Epithelial cell of proximal tubule (primary cell): ENCODE data around the gene SLC44A1. TPM values are rescaled to one million over a fixed set of nuclear protein-coding genes. Genes with fewer than 3 reads are reported as not detected.

Experiments
- DNase-seq: peaks from one replicate; pipeline ENCODE4 v3.0.0-alpha.2; 2011; ENCODE audit warnings: low read depth
- H3K4me3 ChIP-seq: 2 replicates; pipeline ENCODE4 v1.5.1; 2011; ENCODE audit warnings: low read depth, mild to moderate bottlenecking, low read length
- CTCF ChIP-seq: conservative IDR thresholded peaks from 2 replicates; pipeline ENCODE4 v1.5.1; 2012; ENCODE audit warnings: low read depth, mild to moderate bottlenecking, low read length
- total RNA-seq: library from RNA; depleted of rRNA; stranded (reverse); fragments of >200 nt; gene quantifications from 2 replicates; pipeline ENCODE4 v1.2.3, GENCODE V29; 2015

Gene SLC44A1
- total RNA-seq, 1 donor from 2014 or later: 21.2 TPM

DNA sequence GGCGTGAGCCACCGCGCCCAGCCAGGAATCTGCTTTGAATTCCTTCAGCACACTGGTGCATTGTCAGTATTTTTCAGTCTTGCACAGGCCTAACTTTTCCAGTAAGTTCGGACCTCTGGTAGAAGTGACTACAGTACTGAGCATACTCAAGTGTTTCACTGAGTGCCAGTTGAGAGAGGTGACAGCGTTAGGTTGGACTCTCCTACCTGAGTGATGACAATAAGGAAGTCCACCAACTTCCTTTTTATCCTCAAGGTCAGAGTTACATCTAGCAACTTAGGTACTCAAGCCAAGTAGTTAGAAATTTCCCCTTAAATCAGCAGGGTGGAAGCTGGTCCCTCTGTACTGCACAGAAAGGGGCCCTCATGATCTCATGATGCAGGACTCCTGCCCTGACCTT is 177.4 kb downstream of the SLC44A1 start:
- TF ChIP-seq CTCF: no peak
- no peak overlapping the region for H3K4me3 ChIP-seq
- no peak for DNase-seq

DNA sequence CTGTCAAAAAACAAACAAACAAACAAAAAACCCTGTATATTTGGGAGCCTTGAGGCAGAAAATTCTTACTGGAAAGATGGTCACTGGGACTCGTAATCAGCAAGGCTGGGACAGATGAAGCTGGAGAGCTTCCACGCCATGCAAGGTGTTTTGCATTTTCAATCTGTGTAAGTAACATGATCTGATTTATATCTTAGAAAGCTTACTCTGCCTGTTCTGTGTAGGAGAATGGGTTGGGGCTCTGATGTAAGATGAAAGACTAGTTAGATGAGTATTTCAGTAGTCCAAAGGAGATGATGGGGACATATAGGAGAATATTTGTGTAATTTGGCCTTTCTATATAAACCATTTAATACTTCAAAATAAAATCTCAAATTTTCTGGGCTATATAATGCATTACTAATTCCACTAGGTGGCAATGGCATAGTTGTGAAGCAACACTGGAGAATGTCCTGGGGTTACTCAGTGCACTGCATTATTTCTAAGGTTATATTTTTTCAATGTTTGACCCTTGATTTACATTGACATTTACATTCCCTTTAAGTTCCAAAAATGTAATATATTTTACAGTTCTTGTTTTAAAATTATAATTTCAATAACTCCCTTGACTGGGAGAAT is 181.5 kb downstream of the SLC44A1 start:
- DNase-seq: no peak
- peak; percentile 60 for TF ChIP-seq CTCF
- no peak overlapping the region for H3K4me3 ChIP-seq

DNA sequence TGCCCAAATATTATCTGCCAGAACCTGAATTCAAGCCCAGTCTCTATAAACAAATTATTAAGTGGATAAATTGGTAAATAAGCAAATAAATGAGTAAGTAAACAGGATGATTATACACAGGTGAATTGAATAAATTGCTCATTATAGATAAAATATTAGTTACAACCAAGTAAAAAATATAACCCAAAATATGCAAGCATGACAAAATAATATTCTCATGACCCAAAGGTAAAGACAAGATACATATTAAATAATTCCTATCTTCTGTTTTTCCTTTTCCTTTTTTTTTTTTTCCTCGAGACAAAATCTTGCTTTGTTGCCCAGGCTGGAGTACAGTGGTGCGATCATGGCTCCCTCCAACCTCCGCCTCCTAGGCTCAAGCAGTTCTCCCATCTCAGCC is 182.2 kb downstream of the SLC44A1 start:
- DNase-seq: no peak
- no peak for TF ChIP-seq CTCF
- no peak overlapping the region for H3K4me3 ChIP-seq

DNA sequence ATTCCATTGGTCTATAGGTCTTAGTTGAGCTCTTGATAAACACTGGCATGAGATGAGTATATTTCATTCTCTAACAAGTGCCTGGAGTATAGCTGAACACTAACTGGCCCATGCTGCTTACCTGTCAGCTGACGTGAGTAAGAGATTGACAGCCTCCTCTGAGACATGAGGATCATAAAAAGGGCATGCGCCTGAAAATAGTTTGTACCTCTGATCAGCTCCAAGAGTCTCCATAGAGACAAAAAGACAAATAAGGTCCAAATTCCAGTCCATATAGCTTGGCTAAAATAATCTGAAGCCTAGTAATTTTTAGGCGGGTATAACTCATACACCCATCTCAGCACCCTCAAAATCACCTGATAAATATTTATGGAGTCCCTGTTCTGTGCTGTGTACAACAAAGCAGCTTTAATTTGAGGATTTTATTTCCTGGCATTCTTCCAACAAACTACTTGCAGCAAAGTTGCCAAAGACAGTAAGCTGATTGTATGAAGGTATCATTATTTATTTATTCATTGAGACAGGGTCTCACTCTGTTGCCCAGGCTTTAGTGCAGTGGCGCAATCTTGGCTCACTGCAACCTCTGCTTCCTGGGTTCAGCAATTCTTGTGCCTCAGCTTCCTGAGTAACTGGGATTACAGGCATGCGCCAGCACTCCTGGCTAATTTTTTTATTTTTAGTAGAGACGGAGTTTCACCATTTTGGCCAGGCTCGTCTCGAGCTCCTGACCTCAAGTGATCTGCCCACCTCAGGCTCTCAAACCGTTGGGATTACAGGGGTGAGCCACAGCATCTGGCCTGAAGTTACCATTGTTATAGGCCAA is 187.2 kb downstream of the SLC44A1 start:
- TF ChIP-seq CTCF: no peak
- H3K4me3 ChIP-seq: no peak overlapping the region
- no peak for DNase-seq

- TF ChIP-seq CTCF: no peak
- DNase-seq: no peak
- H3K4me3 ChIP-seq: no peak overlapping the region
These were observed 187.9 kb downstream of the SLC44A1 start for GRCh38 chr9:105432247-105432842.

- H3K4me3 ChIP-seq: no peak overlapping the region
- no peak for TF ChIP-seq CTCF
These were observed 191.0 kb downstream of the SLC44A1 start for GRCh38 chr9:105435453-105435852.

More at GRCh38 chr9:105435453-105435852, 191.0 kb downstream of the SLC44A1 start:
- no peak for DNase-seq
